Mucosa of rectum (tissue), 2 donors: ENCODE measurements around the gene HEY2.

Source experiments
- H3K27ac ChIP-seq, 2 donors: one replicate each; pipeline ENCODE4 v1.7.0; 2013; ENCODE audit warnings: inconsistent platforms in 2 of 2, low read depth in 2 of 2, low read length in 2 of 2
- H3K27me3 ChIP-seq, 2 donors: one replicate each; pipeline ENCODE4 v1.7.0; 2013; ENCODE audit warnings: low read length in 2 of 2; ENCODE audit not compliant: control insufficient read depth in 2 of 2, insufficient read depth in 2 of 2
- H3K36me3 ChIP-seq, 2 donors: one replicate each; pipeline ENCODE4 v1.7.0; 2013; ENCODE audit warnings: low read length in 2 of 2; ENCODE audit not compliant: control insufficient read depth in 2 of 2, insufficient read depth in 2 of 2
- H3K4me1 ChIP-seq, 2 donors: one replicate each; pipeline ENCODE4 v1.7.0; 2013; ENCODE audit warnings: low read length in 2 of 2, mild to moderate bottlenecking in 1 of 2; ENCODE audit not compliant: control insufficient read depth in 2 of 2, insufficient read depth in 2 of 2
- H3K4me3 ChIP-seq, 2 donors: one replicate each; pipeline ENCODE4 v1.7.0; 2013; ENCODE audit warnings: low read length in 2 of 2
- H3K9ac ChIP-seq, 2 donors: one replicate each; pipeline ENCODE4 v1.7.0; 2013; ENCODE audit warnings: low read length in 2 of 2, low read depth in 1 of 2, mild to moderate bottlenecking in 1 of 2
- H3K9me3 ChIP-seq, 2 donors: one replicate each; pipeline ENCODE4 v1.7.0; 2013; ENCODE audit warnings: low read length in 2 of 2; ENCODE audit not compliant: control insufficient read depth in 2 of 2
- donor health status: healthy.
- donor health status: Normal muscosa, but diverticular disease.

Gene HEY2

DNA sequence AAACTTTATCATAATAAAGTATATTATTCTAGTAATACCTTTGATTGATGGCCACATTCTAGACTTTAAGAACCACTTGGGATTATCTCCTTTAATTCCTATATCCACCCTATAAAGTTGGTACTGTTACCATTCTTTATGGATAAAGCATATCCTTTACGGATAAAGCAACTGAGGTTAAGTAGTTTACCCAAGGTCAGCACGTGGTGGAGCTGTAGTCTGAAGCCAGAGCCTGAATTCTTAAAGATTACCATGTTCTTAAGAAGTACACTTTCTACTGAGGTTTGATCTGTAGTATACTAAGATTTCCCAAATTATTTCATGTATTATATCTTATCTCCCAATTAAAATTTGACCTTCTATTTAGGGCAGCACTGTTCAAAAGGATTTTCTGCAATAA lies 38.4 kb downstream of the HEY2 start:
- no peak overlapping the region for H3K9ac ChIP-seq
- H3K4me1 ChIP-seq, result peaks cover 14% of the 10 kb centered on the region in 2 donors

DNA sequence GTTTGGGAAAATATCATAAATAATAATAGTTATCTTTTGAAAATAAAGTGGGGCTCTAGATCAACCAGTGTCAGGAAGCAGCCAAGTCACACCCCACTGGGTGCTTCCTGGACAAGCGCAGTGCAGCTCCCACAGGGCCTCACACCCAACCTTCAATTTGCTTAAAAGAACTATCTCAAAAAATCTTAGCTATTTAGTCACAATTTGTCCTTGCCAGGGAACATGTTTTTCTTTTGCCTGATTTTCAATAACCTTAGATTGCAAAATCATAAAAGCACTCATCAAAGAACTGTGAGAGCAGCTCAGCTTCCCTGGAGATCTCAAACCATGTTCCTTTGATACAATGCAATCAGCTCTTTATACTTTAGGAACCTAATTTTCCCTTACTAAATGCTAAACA lies 39.7 kb downstream of the HEY2 start:
- H3K9me3 ChIP-seq, result no peaks in the 10 kb centered on the region
- peak overlapping the region; percentile 92 to 93 for H3K27ac ChIP-seq
- H3K9ac ChIP-seq, result peak overlapping the region in 1 of 2 donors; percentile 91
- no peak overlapping the region for H3K4me3 ChIP-seq
- no peaks in the 10 kb centered on the region for H3K36me3 ChIP-seq
- H3K27me3 ChIP-seq, result no peaks in the 10 kb centered on the region
- H3K4me1 ChIP-seq, result peaks cover 14% of the 10 kb centered on the region in 2 donors

More for the DNA sequence above, 38.4 kb downstream of the HEY2 start:
- no peak overlapping the region for H3K4me3 ChIP-seq
- no peaks in the 10 kb centered on the region for H3K9me3 ChIP-seq
- no peak overlapping the region for H3K27ac ChIP-seq
- H3K36me3 ChIP-seq, result no peaks in the 10 kb centered on the region
- H3K27me3 ChIP-seq, result no peaks in the 10 kb centered on the region

DNA sequence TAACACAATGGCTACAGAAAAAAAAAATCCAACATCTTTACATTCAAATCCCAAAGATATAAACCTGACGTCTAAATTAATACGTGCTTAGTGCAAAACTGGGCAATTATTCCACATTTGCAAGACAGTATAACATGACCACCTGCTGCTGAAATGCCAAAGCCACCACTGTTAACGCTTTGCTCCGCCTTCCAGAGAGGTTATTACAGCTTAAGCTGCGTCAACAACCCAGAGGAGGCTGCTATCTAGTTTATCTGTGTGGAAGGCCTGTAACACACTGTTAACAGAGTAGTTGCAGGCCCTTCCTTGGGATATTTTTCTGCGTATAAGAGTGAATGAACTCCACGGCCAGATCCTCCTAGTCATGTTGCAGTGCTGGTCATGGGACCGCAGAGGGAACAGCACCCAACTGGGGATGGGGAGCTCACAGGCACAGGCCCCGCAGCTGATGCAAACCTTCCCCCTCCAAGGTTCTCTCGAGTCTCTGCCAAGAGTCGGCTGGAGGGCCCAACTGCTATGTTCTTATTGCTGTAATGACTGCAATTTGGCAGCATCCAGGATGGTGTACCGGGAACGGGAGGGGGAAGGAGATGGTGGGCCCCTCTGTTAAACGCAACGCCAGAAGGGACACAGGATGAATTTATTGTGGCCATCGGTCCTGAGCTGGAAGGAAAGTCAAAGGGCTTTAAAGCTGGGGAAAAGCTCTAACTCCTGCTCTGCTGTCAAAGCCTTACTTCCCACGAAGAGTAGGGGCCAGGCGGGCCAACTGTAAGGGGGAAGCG lies 40.3 kb downstream of the HEY2 start:
- peak overlapping the region; percentile 75 to 79 for H3K4me3 ChIP-seq
- peak overlapping the region; percentile 87 to 91 for H3K9ac ChIP-seq
- no peaks in the 10 kb centered on the region for H3K27me3 ChIP-seq
- H3K4me1 ChIP-seq, result peaks cover 14% of the 10 kb centered on the region in 2 donors
- no peaks in the 10 kb centered on the region for H3K9me3 ChIP-seq
- peak overlapping the region; percentile 92 to 93 for H3K27ac ChIP-seq
- no peaks in the 10 kb centered on the region for H3K36me3 ChIP-seq

DNA sequence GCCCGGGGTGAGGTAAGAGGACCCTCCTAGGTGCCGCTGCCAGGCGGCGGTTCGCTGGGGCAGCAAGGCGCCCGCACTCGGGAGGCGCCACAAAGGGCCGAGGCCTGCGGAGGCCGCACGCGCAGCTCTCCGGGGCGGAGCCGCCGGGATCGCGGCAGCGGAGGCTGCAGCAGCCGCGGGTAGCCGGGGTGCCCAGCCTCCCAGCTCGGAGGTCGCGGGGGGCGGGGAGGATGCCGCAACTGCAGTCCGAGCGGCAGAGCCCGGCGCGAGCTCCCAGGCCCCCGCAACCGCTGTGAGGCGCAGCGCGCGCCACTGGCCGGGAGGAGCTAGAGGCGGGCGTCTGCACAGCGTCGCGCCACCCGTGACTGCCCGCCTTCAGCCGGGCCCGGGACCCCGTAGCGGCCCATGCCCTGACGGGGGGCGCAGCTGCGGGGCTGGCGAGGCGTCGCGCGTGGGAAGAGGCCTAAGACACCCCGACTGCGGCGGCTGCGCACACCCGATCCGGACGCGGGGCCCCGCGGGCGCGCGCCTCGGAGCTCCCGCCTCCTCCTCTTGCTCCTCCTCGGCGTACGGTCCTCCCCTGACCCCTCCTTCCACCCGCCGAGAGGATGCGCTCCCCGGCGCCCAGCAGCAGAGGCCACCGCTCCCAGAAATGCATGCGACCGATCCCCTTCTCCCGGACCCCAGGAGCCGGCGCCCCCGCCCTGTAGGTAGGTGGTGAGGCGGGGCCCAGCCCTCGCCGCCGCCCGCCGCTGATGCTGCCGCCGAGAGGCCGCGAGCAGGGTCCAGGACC lies 41.1 kb downstream of the HEY2 start, which contains the start of gene NCOA7:
Gene NCOA7, plus strand, starts transcription at position 603 of the 793 bp plus-strand sequence. CDS start 24,395 bp downstream, outside the sequence.
- H3K36me3 ChIP-seq, result no peaks in the 10 kb centered on the region
- H3K9me3 ChIP-seq, result no peaks in the 10 kb centered on the region
- H3K4me1 ChIP-seq, result peaks cover 14% of the 10 kb centered on the region in 2 donors
- H3K27ac ChIP-seq, result peak within 1 kb of the TSS; percentile 92 to 93
- H3K27me3 ChIP-seq, result no peaks in the 10 kb centered on the region
- peak within 1 kb of the TSS; percentile 75 to 79 for H3K4me3 ChIP-seq
- H3K9ac ChIP-seq, result peak within 1 kb of the TSS; percentile 87 to 91

GRCh38 chr6:125791151-125791819 lies 41.9 kb downstream of the HEY2 start:
- no peaks in the 10 kb centered on the region for H3K36me3 ChIP-seq
- H3K9me3 ChIP-seq, result no peaks in the 10 kb centered on the region
- H3K27me3 ChIP-seq, result no peaks in the 10 kb centered on the region
- H3K9ac ChIP-seq, result peak overlapping the region; percentile 18 to 91
- H3K4me3 ChIP-seq, result peak overlapping the region; percentile 75 to 79
- H3K27ac ChIP-seq, result peak overlapping the region; percentile 92 to 93
- H3K4me1 ChIP-seq, result peaks cover 14% of the 10 kb centered on the region in 2 donors

- no peaks in the 10 kb centered on the region for H3K9me3 ChIP-seq
- H3K4me3 ChIP-seq, result peak overlapping the region; percentile 75 to 79
- H3K9ac ChIP-seq, result peak overlapping the region in 1 of 2 donors; percentile 18
- peaks cover 14% of the 10 kb centered on the region in 2 donors for H3K4me1 ChIP-seq
- H3K27ac ChIP-seq, result no peak overlapping the region
- no peaks in the 10 kb centered on the region for H3K36me3 ChIP-seq
- H3K27me3 ChIP-seq, result no peaks in the 10 kb centered on the region
Measured at GRCh38 chr6:125791820-125792165, 42.4 kb downstream of the HEY2 start.

GRCh38 chr6:125792172-125792571 lies 42.7 kb downstream of the HEY2 start:
- no peaks in the 10 kb centered on the region for H3K36me3 ChIP-seq
- no peaks in the 10 kb centered on the region for H3K9me3 ChIP-seq
- no peak overlapping the region for H3K27ac ChIP-seq
- peak overlapping the region in 1 of 2 donors; percentile 75 for H3K4me3 ChIP-seq
- H3K4me1 ChIP-seq, result peaks cover 14% of the 10 kb centered on the region in 2 donors
- H3K9ac ChIP-seq, result no peak overlapping the region
- H3K27me3 ChIP-seq, result no peaks in the 10 kb centered on the region

- no peak overlapping the region for H3K27ac ChIP-seq
- H3K9me3 ChIP-seq, result no peaks in the 10 kb centered on the region
- H3K9ac ChIP-seq, result no peak overlapping the region
- H3K4me1 ChIP-seq, result peaks cover 14% of the 10 kb centered on the region in 2 donors
- no peaks in the 10 kb centered on the region for H3K27me3 ChIP-seq
- no peaks in the 10 kb centered on the region for H3K36me3 ChIP-seq
- H3K4me3 ChIP-seq, result no peak overlapping the region
Measured at GRCh38 chr6:125792680-125793079, 43.2 kb downstream of the HEY2 start.

DNA sequence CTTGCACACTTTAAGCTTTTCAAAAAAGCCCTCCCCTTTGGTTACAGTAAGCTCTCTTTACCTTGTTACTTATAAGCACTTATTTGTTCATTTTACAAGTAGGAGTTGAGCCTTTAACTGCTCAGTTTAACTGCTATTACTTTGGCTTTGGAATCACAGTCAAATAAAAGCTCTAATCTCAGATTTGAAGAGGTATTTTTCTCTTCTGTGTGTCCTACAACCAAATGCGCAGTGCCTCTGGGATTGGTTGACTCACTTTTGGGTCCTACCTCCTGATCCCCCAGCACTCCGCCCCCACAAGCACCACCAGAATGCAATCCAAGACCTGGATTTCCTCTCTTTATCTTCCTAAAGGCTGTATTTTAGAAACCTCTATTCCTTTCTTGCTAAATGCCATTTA lies 43.8 kb downstream of the HEY2 start:
- Histone ChIP-seq H3K9ac (no peak overlapping the region), H3K27me3 (no peaks in the 10 kb centered on the region), H3K4me3 (no peak overlapping the region), H3K36me3 (no peaks in the 10 kb centered on the region), H3K27ac (no peak overlapping the region), H3K9me3 (no peaks in the 10 kb centered on the region), H3K4me1 (peaks cover 14% of the 10 kb centered on the region in 2 donors)

- H3K27ac ChIP-seq, result no peak overlapping the region
- no peak overlapping the region for H3K4me3 ChIP-seq
- H3K9ac ChIP-seq, result no peak overlapping the region
- H3K9me3 ChIP-seq, result no peaks in the 10 kb centered on the region
- H3K27me3 ChIP-seq, result no peaks in the 10 kb centered on the region
- no peaks in the 10 kb centered on the region for H3K36me3 ChIP-seq
- peaks cover 14% of the 10 kb centered on the region in 2 donors for H3K4me1 ChIP-seq
Measured at GRCh38 chr6:125793863-125794262, 44.4 kb downstream of the HEY2 start.
